HG03135 (cell line): Measurements from ENCODE around the gene C1orf232.

Source experiments
- ATAC-seq: cut with Tn5 transposase; IDR thresholded peaks from one replicate; pipeline ENCODE4 v1.9.1; 2021; ENCODE audit warnings: mild to moderate bottlenecking, moderate library complexity; ENCODE audit not compliant: unreplicated experiment

The C1orf232 gene

DNA sequence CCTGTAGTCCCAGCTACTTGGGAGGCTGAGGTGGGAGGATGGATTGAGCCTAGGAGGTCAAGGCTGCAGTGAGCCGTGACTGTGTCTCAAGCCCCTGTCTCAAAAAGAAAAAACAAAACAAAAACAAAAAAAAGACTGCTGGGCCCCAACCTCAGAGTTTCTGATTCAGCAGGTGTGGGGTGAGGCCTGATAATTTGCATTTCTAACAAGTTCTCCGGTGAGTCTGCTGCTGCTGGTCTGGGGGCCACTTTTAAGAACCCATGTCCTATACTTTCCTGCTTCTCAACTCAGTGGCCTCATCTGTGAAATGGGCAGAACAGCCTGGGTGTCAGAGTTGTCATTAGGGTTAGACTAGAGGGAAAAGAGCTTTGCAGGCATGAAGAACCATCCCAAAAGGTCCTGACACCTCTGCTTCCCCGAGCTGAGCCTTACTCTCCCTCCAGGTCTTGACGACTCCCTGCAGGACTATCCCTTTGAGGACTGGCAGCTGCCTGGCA, 11.3 kb upstream of the C1orf232 start:
- ATAC-seq = no peak

DNA sequence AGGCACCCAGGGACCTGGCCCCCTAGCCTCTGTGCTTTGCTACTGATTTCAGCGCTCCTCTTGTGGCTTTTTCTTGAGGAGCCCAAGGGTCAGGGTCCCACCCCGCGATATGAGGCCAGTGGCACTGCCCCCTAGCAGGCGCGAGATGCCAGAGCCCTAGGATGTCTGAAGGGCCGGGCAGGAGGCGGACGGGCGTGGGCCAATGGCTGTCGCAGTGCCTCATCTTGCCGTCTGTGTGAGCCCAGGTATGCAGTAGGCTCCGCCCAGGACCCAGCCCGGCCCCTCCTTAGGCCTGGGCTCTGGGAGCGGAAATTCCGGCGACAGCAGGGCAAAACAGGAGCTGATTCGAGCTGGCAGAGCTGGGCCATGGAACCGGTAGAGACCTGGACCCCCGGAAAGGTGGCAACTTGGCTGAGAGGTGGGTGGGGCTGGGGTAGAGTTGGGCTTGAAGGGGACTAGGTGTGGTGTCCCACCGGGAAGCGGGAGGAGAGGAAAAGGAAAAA, 8.5 kb upstream of the C1orf232 start, which contains the start of gene CNKSR1:
Gene CNKSR1, plus strand, starts transcription at position 310 of the 503 bp plus-strand sequence. Its CDS starts 57 bp downstream, at position 367.
- ATAC-seq = no peak

DNA sequence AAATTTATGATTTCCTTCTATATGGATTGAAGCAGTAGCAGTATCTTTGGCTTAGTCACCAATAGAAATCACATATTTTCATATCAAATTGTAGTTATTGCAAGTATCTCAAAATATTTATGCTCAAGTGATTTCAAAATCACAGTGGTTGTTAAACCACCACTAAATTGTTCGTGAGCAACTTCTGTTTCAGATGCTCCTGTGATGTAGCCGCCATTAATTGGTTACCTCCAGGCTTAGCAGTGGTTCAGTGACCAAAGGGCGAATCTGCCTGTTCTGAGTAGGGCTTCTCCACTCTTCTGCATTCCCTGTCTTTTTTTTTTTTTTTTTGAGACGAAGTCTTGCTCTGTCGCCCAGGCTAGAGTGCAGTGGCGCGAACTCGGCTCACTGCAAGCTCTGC, 6.6 kb upstream of the C1orf232 start:
- no peak for ATAC-seq

DNA sequence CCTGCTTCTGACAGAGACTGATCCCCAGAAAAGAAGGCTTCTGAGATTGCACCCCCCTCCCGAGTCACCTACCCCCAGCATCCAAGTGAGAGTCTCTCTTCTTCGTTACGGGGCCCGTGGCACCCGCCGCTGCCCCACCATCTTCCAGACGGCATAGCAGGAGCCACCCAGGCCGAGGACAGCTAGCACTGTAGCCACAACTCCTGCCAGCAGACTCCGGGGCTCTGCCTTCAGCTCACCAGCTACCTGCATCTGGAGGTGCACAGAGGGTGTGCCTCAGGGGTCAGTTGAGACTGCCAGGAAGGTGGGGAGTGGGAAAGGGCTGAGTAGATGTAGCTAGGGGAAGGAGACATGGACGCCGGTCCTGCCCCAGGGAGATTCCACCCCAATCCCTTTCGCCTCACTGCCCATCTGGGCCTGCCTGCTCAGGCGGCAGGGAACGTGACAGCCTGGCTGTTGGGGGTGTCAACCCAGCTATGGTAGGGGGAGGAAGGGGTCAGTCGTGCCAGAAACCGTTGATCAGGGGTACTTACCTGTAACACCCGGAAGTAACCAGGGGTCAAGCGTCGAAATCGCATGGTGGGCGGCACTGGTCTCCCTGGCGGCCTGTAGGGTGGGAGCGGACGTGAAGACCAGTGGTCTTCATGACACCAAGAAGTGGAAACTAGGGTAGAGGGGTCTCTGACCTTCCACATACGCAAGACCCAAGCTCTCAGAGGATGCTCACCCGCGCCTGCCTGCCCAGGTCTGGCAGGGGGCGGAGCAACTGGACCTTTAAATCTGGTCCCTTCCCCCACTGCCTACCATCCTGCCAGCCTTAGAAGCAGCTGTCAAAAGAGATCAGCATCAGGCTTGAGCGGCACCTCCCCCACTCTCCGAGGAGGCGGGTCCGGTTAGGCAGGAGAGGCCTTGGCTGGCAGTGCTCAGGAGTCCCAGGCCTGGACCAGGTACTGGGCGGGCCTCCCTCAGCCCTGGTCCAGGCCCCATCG, 2.6 kb upstream of the C1orf232 start, which contains the start of gene ZNF593OS:
Gene ZNF593OS, minus strand, starts transcription at position 749 of the 989 bp plus-strand sequence. Its CDS starts 171 bp downstream, at position 578.
- no peak for ATAC-seq

DNA sequence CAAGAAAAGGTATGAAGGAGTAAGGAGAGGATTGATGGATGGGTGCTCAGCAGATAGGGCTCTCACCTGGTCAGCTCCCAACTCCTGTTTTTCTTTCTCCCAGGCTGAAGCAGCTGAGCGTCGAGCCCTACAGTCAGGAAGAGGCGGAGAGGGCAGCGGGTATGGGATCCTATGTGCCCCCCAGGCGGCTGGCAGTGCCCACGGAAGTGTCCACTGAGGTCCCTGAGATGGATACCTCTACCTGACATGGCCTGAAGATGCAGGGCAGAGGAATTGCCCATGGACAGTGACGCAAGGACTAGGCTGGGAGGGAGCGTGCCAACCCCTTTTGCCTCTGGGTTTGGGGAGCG, 1.7 kb upstream of the C1orf232 start:
- ATAC-seq = no peak

DNA sequence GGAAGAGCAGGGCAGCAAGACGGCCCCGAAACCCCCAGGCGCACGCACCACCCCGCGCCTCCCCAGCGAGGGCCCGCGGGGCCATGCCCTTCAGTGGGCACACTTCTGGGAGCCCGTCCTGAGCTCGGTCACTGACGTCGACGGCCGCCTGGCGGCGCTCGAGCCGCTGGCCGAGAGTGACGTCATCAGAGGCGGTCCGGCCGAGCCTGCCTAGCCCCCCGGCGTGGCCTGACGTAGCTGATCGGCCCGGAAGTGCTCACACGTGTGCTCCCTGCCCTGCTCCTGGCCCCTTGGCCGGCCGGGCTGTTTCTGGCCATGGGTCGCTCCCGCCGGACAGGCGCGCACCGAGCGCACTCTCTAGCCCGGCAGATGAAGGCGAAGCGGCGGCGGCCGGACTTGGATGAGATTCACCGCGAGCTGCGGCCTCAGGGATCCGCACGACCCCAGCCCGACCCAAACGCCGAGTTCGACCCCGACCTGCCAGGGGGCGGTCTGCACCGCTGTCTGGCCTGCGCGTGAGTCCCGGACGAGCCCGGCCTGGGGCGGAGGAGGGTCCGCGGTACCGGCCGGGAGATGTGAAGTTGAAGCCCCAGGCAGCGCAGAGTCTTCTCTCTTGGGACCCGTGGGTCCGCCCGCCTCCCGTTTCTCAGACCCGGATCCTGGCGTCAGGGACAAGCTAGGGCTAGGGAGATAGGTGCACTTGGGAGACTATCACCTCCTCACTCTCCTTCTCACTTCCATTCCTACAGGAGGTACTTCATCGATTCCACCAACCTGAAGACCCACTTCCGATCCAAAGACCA, 1.1 kb upstream of the C1orf232 start, which contains the start of gene ZNF593:
Gene ZNF593, plus strand, starts transcription at position 240 of the 803 bp plus-strand sequence. Its CDS starts 76 bp downstream, at position 316.
- peak; percentile 93 for ATAC-seq

DNA sequence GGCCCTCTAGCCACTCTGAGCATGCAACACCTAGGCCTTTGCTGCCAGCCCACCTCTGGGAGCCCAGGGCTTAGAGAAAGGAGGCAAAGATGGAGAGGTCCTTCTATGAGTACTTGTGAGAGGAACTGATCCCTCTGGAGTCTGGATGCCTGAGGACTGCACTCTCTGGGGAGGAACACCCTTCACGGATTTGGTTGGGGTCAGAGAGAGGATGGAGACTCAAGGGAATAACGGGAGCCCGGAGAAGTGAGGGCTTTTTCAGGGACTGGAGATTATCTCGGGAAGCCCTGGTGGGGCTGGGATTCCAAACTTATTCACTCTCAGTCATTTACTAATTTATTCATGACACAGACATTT, 413 bp upstream of the C1orf232 start:
- ATAC-seq = no peak

DNA sequence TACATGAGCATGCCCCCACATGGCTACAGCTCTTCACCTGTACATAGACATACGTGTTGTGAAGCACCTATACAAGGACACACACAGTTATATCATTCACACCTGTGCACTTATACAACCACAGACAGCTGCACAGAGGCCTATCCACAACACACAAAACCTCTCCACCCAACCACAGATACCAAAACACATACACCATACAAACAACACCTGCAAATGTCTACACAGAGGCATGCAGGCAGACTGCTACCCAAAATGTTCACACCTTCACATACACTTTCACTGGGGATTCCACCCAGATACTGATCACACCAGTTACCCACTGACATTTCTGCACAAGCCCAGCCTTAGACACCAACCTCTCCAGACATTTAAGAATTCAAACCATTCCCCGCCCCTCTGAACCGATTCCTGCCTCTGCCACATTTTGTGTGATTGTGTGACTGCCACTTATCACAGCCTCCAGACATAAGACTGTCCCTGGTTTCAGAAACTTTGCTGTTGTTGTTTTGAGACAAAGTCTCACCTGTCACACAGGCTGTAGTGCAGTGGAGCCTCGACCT, 2.0 kb downstream of the C1orf232 start:
- ATAC-seq = no peak

DNA sequence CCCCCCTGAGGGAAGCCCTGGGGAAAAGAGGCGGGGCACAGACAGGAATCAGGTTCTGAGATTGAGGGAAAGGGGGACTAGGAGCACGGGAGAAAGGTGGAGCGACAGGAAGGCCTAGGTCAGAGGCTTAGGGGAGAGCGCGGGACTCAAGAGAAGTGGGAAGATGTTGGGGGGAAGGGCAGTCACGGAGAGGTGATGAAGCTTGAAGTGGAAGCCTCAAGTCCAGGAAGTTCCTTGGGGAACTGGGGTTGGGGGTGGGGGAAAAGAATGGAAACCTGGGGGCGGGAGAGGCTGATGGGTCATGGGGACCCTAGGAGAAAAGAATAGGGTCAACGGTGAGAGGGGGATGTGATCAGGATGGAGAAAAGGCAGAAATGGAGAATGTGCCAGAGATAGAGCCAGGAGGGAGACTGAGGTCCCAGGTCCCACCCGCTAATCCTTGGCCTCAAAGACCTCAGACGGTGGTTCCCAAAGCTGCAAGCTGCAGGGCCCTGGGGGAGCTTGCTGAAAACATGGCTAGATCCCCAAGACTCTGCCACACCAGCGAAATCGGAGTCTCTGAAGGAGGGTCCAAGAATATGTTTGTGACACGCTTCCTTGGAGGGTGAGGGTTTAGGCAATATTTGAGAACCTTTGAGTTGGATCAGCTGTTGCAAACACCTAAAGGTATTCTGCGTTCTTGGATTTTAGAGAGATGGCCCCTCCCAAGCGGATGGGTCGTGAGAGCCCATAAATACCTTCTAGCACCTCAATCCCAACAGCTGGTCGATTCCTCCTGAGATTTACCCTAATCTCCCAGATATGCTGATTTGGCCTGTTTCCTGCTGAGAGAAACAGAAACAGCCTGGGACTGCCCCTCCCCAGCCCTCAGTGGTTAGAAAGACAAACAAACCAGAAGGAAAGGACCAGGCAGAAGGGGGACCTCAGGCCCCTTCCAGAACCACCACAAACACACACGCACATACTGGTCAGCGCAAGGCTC, 3.6 kb downstream of the C1orf232 start:
- no peak for ATAC-seq

DNA sequence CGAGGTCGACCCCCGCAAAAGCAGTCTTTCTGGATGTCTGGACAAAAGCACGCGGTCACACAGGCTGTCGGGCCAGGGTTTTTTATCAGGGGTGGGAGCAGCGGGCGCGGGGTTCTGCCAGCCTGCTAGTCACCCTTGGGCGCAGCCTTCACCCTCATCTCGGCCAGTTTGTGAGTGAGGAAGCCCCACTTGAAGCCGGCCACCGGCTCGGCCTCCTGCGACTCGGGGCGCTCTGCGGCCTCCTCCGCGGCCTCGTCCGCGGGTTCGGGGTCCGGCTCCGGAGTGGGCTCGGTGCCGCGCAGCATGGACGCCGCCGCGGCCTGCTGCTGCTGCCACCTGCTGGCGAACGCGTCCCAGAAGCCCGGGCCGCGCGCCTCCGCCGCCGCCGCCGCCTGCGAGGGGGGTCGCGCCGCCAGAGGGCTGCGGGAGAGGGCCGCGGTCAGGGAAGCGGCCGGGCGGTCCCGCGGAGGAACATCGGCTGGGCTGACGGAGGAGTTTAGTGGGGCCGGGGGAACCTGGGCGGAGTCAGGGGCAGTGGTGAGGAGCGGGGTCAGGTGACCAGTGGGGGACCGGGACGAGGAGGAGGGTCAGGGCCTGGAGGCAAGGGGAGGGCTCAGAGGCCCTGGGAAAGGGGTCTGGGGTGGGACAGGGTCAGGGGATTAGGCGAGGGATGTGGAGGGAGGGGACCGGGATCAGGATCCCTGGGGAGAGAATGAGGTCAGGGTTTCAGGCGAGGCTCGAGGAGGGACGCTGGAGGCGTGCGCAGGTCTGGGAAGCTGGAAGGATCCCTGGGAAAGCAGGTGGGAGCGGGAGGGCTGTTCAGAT, 4.5 kb downstream of the C1orf232 start:
- ATAC-seq = no peak

DNA sequence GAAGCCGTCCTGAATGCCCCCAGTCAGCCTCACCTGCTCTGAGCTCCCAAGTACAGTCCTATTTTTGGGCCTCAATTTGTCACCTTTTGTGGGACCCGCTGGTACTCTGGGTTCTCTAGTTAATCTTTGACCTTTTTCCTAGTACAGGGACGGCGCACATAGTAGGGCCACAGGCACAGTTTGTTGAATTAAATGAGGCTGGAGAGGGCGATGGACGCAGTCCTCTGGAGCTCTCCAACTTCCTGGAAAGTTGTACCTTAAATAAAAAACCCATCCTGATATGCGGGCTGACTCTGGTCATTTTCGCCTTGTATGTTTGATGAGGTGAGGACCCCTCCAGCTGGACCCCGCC, 5.1 kb downstream of the C1orf232 start:
- no peak for ATAC-seq

DNA sequence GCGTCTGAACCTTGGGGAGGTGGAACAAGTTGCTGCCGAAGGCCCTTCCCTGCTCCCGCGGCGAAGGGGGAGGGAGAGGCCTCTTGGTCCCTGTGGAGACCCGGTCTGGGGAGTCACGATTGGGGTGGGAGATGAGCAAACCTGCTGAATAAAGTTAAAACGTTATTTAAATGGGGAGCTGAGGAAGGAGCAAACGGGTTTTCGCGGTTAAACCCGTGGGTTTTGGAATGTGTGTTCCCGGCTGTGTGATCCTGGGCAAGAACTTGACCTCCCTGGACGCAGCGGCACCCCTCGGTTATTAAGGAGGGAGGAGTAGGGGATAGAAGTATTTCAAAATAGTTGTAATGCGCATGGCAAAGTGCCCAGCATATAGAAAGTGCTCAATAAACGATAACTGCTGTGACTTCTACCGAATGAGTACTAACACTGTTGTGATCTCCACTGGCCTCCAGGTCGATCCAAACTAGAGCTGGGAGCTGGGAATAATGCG, 6.5 kb downstream of the C1orf232 start:
- no peak for ATAC-seq

DNA sequence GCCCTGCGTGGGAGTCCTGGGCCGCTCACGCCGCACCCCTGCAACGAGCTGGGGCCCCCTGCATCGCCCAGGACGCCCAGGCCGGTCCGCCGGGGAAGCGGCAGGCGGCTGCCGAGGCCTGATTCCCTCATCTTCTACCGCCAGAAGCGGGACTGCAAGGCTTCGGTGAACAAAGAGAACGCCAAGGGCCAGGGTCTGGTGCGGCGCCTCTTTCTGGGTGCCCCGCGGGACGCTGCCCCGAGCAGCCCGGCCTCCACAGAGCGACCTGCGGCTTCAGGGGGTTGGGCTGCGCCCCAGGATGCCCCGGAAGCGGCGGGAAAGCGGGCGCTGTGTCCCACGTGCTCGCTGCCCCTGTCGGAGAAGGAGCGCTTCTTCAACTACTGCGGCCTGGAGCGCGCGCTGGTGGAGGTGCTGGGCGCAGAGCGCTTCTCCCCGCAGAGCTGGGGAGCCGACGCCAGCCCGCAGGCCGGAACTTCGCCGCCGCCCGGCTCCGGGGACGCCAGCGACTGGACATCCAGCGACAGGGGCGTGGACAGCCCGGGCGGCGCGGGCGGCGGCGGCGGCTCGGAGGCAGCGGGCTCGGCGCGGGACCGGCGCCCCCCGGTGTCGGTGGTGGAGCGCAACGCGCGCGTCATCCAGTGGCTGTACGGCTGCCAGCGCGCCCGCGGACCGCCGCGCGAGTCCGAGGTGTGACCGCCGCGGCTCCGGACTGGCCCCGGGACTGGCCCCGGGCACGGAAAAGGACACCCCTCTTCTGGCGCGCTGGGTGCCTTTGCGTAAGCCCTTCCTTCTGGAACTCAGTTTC, 7.1 kb downstream of the C1orf232 start:
- no peak for ATAC-seq

DNA sequence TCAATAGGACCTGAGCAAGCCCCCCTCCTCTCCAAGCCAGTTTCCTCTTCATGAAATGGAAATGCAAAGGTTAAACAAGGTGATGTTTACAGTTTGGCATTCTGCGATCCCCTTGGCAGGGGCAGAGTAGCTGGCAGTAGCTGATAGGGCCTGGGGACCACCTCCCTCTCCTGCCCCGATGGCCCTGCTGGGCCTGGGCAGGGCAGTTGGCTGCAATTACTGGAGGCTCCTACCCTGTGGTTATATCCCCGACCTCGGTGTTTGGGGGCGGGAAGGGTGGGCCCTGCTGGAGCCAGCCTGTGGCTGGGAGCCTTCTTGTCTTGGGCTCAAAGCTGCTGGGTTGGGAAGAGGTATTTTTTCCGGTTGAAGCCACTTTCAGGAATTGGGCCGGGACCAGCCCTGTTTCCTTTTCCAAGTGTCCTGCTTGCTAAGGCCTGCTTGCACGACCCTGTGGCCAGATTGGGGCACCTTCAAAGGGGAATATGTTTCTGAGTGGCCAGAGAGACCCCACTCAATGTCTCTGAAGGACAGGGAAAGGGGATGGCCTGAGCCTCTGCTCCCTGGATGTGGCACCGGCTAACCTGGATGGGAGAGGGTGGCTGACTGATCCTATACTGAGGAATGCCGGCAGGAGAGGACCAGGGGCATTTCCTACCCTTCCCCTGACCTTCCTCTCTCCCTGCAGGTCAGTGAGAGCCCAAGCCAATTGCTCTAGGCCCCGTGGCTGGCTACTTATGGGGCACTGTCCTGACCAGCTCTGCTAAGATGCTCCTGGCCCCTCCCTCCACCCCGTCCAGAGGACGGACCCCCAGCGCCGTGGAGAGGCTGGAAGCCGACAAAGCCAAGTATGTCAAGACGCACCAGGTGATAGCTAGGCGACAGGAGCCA, 8.0 kb downstream of the C1orf232 start:
- no peak for ATAC-seq

DNA sequence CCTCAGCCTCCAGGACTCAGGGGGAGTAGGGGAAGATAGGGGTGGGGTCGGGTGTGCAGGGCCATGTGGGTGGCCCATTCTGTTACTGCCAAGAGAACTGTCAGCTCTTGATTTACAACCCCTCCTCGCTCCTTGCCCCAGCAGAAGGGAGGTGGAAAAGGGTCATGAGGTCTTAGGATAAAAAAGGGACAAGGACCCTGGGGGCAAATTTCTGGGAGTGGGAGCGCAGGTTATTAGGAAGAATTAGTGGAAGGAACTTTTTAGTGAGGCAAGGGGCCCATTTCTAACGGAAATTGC, 9.1 kb downstream of the C1orf232 start:
- no peak for ATAC-seq

DNA sequence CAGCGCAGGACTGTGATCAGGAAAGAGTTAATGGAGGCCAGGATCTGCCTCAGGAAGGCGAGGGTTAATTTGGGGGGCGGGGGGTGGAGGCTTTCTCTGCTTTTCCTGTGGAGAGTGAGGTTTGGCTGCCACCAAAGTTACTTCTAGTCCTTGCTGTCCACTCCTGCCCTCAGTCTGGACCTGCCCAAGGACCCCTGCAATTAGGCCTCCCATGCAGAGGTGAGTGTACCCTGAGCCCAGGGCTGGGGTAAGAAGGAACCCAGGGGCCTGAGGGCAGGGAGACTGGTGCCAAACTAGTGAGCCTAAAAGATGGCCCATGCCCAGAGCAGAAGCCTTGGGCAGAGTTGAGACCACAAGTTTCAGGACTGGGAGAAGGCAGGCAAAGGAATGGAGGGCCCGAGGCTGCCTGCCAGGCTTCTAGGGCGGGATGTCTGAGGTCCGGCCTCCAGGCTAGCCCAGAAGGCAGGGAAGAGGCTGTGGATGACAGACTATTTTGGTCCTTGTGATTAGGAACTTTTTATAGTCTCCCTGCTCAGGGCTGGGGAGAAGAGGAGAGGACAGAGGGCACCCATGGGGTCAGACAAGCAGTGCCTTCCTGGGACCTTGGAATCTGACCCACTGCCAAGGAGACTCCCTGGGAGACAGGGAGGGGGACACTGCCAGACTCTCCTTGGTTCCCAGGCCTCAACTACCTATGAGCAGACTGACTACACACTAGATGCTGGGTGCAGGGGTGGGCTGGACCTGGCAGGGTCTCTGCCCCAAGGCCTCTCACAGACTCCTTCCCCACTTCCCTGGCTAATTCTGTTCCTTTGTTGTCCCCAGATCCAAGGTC, 9.6 kb downstream of the C1orf232 start, which contains the start of gene FAM110D:
Gene FAM110D, plus strand, starts transcription at position 172 of the 835 bp plus-strand sequence. CDS start 2,213 bp downstream, outside the sequence.
- no peak for ATAC-seq
